ENCODE measurements around the gene ACMSD. TPM values are rescaled to one million over a fixed set of nuclear protein-coding genes. Genes with fewer than 3 reads are reported as not detected.

Gene ACMSD
- total RNA-seq, 3 donors from 2014 or later, result not detected

DNA sequence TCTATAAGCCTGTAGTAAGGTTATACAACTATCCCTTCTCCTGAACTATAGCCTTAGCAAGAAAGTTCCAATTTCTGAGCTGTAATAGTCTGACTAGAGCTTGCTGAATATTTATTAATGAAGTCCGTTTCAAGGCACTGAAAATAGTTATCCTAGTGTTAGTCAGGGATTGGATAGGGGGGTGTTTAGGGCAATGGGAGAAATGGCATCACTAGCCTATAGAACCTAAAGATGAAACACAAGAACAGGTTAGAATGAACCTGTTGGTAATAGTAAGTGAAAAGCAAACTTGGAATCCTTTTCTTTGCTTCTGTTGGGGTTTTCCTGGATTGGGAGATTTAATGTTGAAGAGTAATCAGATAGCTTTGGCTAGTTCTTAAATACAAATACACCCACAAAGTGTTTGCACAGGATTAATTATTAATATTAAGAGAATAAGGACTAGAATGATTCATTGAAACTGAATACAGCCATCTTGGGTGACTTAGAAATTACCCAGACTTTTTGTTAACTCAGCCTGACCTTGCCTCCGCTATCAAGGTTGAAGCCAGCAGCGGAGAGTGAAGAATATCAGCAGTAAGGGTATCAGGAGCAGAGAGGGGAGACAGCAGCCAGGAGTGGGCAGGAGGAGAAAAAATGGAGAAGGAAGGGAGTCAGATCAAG is 94.6 kb downstream of the ACMSD start:
- Mint-ChIP-seq H3K4me3 (no peak overlapping the region), H3K9me3 (no peaks in the 10 kb centered on the region), H3K4me1 (ENCODE audit: low read depth) (peaks cover 64% of the 10 kb centered on the region)

GRCh38 chr2:134933732-134934131 is 95.3 kb downstream of the ACMSD start:
- Mint-ChIP-seq H3K9me3 (no peaks in the 10 kb centered on the region), H3K4me1 (ENCODE audit: low read depth) (peaks cover 60% of the 10 kb centered on the region), H3K4me3 (no peak overlapping the region), H3K36me3 (ENCODE audit: insufficient read depth) (peaks cover 28% of the 10 kb centered on the region), H3K27me3 (ENCODE audit: low read depth) (no peaks in the 10 kb centered on the region)
- ATAC-seq, result no peak
- DNase-seq, result no peak

More for the DNA sequence above, 94.6 kb downstream of the ACMSD start:
- peaks cover 25% of the 10 kb centered on the region for H3K36me3 Mint-ChIP-seq (ENCODE audit: insufficient read depth)
- ATAC-seq (no peak), DNase-seq (no peak)
- no peaks in the 10 kb centered on the region for H3K27me3 Mint-ChIP-seq (ENCODE audit: low read depth)

- Mint-ChIP-seq H3K9me3 (no peaks in the 10 kb centered on the region), H3K27me3 (ENCODE audit: low read depth) (no peaks in the 10 kb centered on the region), H3K4me3 (no peak overlapping the region), H3K4me1 (ENCODE audit: low read depth) (peaks cover 60% of the 10 kb centered on the region), H3K36me3 (ENCODE audit: insufficient read depth) (peaks cover 28% of the 10 kb centered on the region)
- ATAC-seq, result no peak
- DNase-seq, result no peak
These were observed 95.7 kb downstream of the ACMSD start for GRCh38 chr2:134934150-134934549.

GRCh38 chr2:134934641-134935040 is 96.2 kb downstream of the ACMSD start:
- Mint-ChIP-seq H3K4me3 (no peak overlapping the region), H3K4me1 (ENCODE audit: low read depth) (peaks cover 58% of the 10 kb centered on the region), H3K27me3 (ENCODE audit: low read depth) (no peaks in the 10 kb centered on the region), H3K9me3 (no peaks in the 10 kb centered on the region), H3K36me3 (ENCODE audit: insufficient read depth) (peaks cover 28% of the 10 kb centered on the region)
- ATAC-seq (no peak), DNase-seq (no peak)

- DNase-seq (no peak), ATAC-seq (no peak)
- Mint-ChIP-seq H3K4me1 (ENCODE audit: low read depth) (peaks cover 41% of the 10 kb centered on the region), H3K9me3 (no peaks in the 10 kb centered on the region), H3K36me3 (ENCODE audit: insufficient read depth) (peaks cover 28% of the 10 kb centered on the region), H3K4me3 (no peak overlapping the region), H3K27me3 (ENCODE audit: low read depth) (no peaks in the 10 kb centered on the region)
These were observed 98.3 kb downstream of the ACMSD start for GRCh38 chr2:134936691-134937090.

DNA sequence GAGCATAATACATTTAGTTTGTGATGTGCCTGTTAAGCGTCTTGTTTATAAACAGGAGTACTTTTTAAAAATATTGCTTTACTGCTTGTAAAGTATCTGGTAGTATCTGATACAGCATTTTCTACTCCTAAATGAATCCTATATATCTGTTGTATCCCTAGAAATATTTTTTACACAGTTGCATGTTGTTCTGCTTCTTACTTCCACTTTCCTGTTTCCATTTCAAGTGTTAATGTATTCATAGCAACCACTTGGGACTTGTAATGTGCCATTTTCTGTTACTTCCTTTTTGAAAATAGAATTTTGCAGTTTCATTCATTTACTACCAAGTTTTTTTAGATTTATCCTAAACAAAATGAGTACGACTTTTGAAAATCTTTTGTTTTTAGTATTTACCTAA is 105.1 kb downstream of the ACMSD start:
- DNase-seq (no peak), ATAC-seq (no peak)
- H3K4me3 Mint-ChIP-seq, result no peak overlapping the region
- H3K9me3 Mint-ChIP-seq, result no peaks in the 10 kb centered on the region
- H3K36me3 Mint-ChIP-seq (ENCODE audit: insufficient read depth), result peaks cover 35% of the 10 kb centered on the region
- no peaks in the 10 kb centered on the region for H3K27me3 Mint-ChIP-seq (ENCODE audit: low read depth)
- peaks cover 23% of the 10 kb centered on the region for H3K4me1 Mint-ChIP-seq (ENCODE audit: low read depth)

DNA sequence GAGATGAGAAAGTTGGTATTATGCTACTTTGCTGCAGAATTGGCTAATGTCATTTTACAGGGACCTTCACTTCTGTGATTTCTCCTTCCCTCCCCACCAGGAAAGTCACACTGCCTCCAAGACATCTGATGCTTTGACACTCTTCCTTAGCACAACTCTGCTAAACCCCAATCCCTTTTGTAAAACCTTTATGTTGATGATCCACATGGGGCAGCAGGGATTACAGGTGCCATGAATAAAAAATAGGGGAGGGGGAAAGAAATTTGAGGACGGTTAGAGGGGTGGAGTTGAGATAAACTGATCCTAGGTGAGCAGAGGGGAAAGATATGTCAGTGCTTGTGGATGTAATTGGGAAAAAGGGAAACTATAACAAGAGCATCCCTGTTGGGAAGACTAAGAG is 106.6 kb downstream of the ACMSD start:
- peaks cover 33% of the 10 kb centered on the region for H3K36me3 Mint-ChIP-seq (ENCODE audit: insufficient read depth)
- H3K4me1 Mint-ChIP-seq (ENCODE audit: low read depth), result peaks cover 30% of the 10 kb centered on the region
- DNase-seq (no peak), ATAC-seq (no peak)
- H3K9me3 Mint-ChIP-seq, result no peaks in the 10 kb centered on the region
- H3K27me3 Mint-ChIP-seq (ENCODE audit: low read depth), result no peaks in the 10 kb centered on the region
- H3K4me3 Mint-ChIP-seq, result no peak overlapping the region

GRCh38 chr2:134946073-134946472 is 107.7 kb downstream of the ACMSD start:
- no peak overlapping the region for H3K4me3 Mint-ChIP-seq
- H3K27me3 Mint-ChIP-seq (ENCODE audit: low read depth), result no peaks in the 10 kb centered on the region
- peaks cover 35% of the 10 kb centered on the region for H3K4me1 Mint-ChIP-seq (ENCODE audit: low read depth)
- no peak for ATAC-seq
- no peaks in the 10 kb centered on the region for H3K9me3 Mint-ChIP-seq
- DNase-seq, result no peak
- H3K36me3 Mint-ChIP-seq (ENCODE audit: insufficient read depth), result peaks cover 35% of the 10 kb centered on the region

- Mint-ChIP-seq H3K4me1 (ENCODE audit: low read depth) (peaks cover 21% of the 10 kb centered on the region), H3K27me3 (ENCODE audit: low read depth) (no peaks in the 10 kb centered on the region), H3K36me3 (ENCODE audit: insufficient read depth) (peaks cover 49% of the 10 kb centered on the region), H3K4me3 (no peak overlapping the region), H3K9me3 (no peaks in the 10 kb centered on the region)
- ATAC-seq (peak in 1 of 2 donors; percentile 32), DNase-seq (no peak)
These were observed 111.7 kb downstream of the ACMSD start for GRCh38 chr2:134949981-134950708.

- DNase-seq (no peak), ATAC-seq (no peak)
- H3K4me1 Mint-ChIP-seq (ENCODE audit: low read depth), result peaks cover 19% of the 10 kb centered on the region
- H3K27me3 Mint-ChIP-seq (ENCODE audit: low read depth), result no peaks in the 10 kb centered on the region
- H3K36me3 Mint-ChIP-seq (ENCODE audit: insufficient read depth), result peaks cover 42% of the 10 kb centered on the region
- no peaks in the 10 kb centered on the region for H3K9me3 Mint-ChIP-seq
- H3K4me3 Mint-ChIP-seq, result no peak overlapping the region
These were observed 112.5 kb downstream of the ACMSD start for GRCh38 chr2:134950886-134951285.

Other genes starting within 250 kb of the ACMSD start
- under 1 TPM; 0.13 to 0.20 (median 0.14) TPM for gene TMEM163, start 119.6 kb upstream of the ACMSD start, total RNA-seq
- gene CCNT2, start 80.2 kb downstream of the ACMSD start, total RNA-seq, result 10 to 100 TPM; 24.2 to 30.9 (median 26.5) TPM
- gene MAP3K19, start 208.8 kb downstream of the ACMSD start, total RNA-seq, result not detected
- gene RAB3GAP1, start 213.7 kb downstream of the ACMSD start, total RNA-seq, result 10 to 100 TPM; 33.4 to 38.6 (median 36.7) TPM

Measured in activated T-cell treated with anti-CD3 and anti-CD28 coated beads, Interleukin-2, amount 50 U/mL, for 4 hours (primary cell).